BE2C (cell line): ENCODE data around the gene FAM114A2.

Experiments
- DNase-seq: peaks from one replicate; pipeline ENCODE4 v3.0.0-alpha.2; 2020
- H3K27me3 ChIP-seq: fragments of 250-450 bp; sonication (Bioruptor Pico); 2 replicates; pipeline ENCODE4 v1.5.1; 2020; ENCODE audit warnings: mild to moderate bottlenecking
- H3K36me3 ChIP-seq: fragments of 250-450 bp; sonication (Bioruptor Pico); 2 replicates; pipeline ENCODE4 v1.5.1; 2020; ENCODE audit warnings: mild to moderate bottlenecking
- H3K4me1 ChIP-seq: fragments of 250-450 bp; sonication (Bioruptor Pico); 2 replicates; pipeline ENCODE4 v1.5.1; 2020
- H3K4me3 ChIP-seq: 2 replicates; pipeline ENCODE4 v1.5.1; 2011; ENCODE audit warnings: low read depth, low read length
- H3K9me3 ChIP-seq: fragments of 250-450 bp; sonication (Bioruptor Pico); 2 replicates; pipeline ENCODE4 v1.5.1; 2020
- CTCF ChIP-seq: IDR thresholded peaks from 2 replicates; pipeline ENCODE4 v1.5.1; 2012; ENCODE audit warnings: mild to moderate bottlenecking, low read depth, low read length

Gene FAM114A2

GRCh38 chr5:154065971-154066370, 27.3 kb upstream of the FAM114A2 start:
- Histone ChIP-seq H3K4me1 (no peaks in the 10 kb centered on the region), H3K9me3 (no peaks in the 10 kb centered on the region), H3K4me3 (no peak overlapping the region), H3K36me3 (no peaks in the 10 kb centered on the region), H3K27me3 (no peaks in the 10 kb centered on the region)
- no peak for DNase-seq
- TF ChIP-seq CTCF = no peak

- no peaks in the 10 kb centered on the region for H3K27me3 ChIP-seq
- no peaks in the 10 kb centered on the region for H3K9me3 ChIP-seq
- no peaks in the 10 kb centered on the region; the same call in 1 of the 2 replicates for H3K36me3 ChIP-seq
- H3K4me1 ChIP-seq = no peaks in the 10 kb centered on the region
- TF ChIP-seq CTCF = no peak
- no peak overlapping the region for H3K4me3 ChIP-seq
- DNase-seq = no peak
These were observed 24.7 kb upstream of the FAM114A2 start for GRCh38 chr5:154063372-154063771.

- DNase-seq = no peak
- Histone ChIP-seq H3K36me3 (peaks cover 3% of the 10 kb centered on the region; the same call in 1 of the 2 replicates), H3K27me3 (no peaks in the 10 kb centered on the region), H3K9me3 (no peaks in the 10 kb centered on the region), H3K4me3 (no peak overlapping the region), H3K4me1 (no peaks in the 10 kb centered on the region)
- no peak for TF ChIP-seq CTCF
These were observed 21.9 kb upstream of the FAM114A2 start for GRCh38 chr5:154060606-154061005.

- no peaks in the 10 kb centered on the region for H3K4me1 ChIP-seq
- H3K27me3 ChIP-seq = no peaks in the 10 kb centered on the region
- no peak for DNase-seq
- TF ChIP-seq CTCF = no peak
- H3K36me3 ChIP-seq = peaks cover 7% of the 10 kb centered on the region
- H3K9me3 ChIP-seq = no peaks in the 10 kb centered on the region
- H3K4me3 ChIP-seq = no peak overlapping the region
These were observed 20.9 kb upstream of the FAM114A2 start for GRCh38 chr5:154059583-154059982.

GRCh38 chr5:154059039-154059430, 20.3 kb upstream of the FAM114A2 start:
- H3K9me3 ChIP-seq = no peaks in the 10 kb centered on the region
- H3K27me3 ChIP-seq = no peaks in the 10 kb centered on the region
- no peak overlapping the region for H3K4me3 ChIP-seq
- no peak for TF ChIP-seq CTCF
- no peaks in the 10 kb centered on the region for H3K4me1 ChIP-seq
- H3K36me3 ChIP-seq = peaks cover 10% of the 10 kb centered on the region
- no peak for DNase-seq

GRCh38 chr5:154058055-154059038, 19.6 kb upstream of the FAM114A2 start:
- no peak for DNase-seq
- H3K36me3 ChIP-seq = peaks cover 15% of the 10 kb centered on the region
- no peaks in the 10 kb centered on the region for H3K4me1 ChIP-seq
- no peak for TF ChIP-seq CTCF
- H3K9me3 ChIP-seq = no peaks in the 10 kb centered on the region
- no peak overlapping the region for H3K4me3 ChIP-seq
- H3K27me3 ChIP-seq = no peaks in the 10 kb centered on the region
